ENCODE data around the gene PCNX4. TPM values are rescaled to one million over a fixed set of nuclear protein-coding genes. Genes with fewer than 3 reads are reported as not detected.

The PCNX4 gene
- polyA plus RNA-seq, 1 experiment = 67.2 TPM

DNA sequence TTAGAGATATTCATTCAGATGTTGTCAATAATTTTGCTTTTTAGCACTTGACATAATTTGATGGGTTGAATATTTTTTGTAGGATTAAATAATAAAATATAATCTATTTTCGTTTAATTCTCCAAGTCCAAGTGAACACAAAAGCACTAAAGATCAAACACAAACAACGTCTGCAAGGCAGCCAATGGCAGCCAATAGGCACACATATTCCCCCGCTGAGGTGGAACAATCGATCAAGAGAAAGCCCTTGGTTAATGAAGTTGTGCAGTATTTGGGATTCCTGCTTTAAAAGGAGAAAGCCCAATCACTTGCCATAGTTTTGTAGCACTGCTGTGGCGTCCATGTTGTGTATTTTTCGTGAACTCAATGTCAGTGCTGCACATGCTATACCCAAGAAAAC lies 72.0 kb downstream of the PCNX4 start:
- no peaks in the 10 kb centered on the region for H3K27me3 ChIP-seq (ENCODE audit: control insufficient read depth, insufficient read depth, low read length)
- peak overlapping the region; percentile 89 for H3K4me3 ChIP-seq (ENCODE audit: low read depth, low read length)
- POLR2A ChIA-PET = no interaction called here
- no peak for TF ChIP-seq CTCF (IDR thresholded peaks at IDR 0.05; ENCODE audit: low read depth, low read length)
- no peak overlapping the region for H3K27ac ChIP-seq (ENCODE audit: low read depth, low read length)
- DNase-seq (ENCODE audit: low read depth, low spot score) = no peak
- CTCF ChIA-PET = interaction anchor here (0.6 to 2.4 kb wide), 3 partner anchors 18 to 99 kb away, joined by 3 to 8 read pairs (median 4); no protein-coding TSS in a partner anchor
- no peaks in the 10 kb centered on the region for H3K9me3 ChIP-seq (ENCODE audit: control insufficient read depth, insufficient read depth, low read length)

GRCh38 chr14:60164404-60164711 lies 72.6 kb downstream of the PCNX4 start:
- ChIA-PET CTCF (interaction anchor here (0.8 to 2.7 kb wide), 3 partner anchors 20 to 198 kb away, joined by 3 to 15 read pairs (median 8); no protein-coding TSS in a partner anchor), POLR2A (no interaction called here)
- Histone ChIP-seq H3K4me3 (ENCODE audit: low read depth, low read length) (peak overlapping the region; percentile 89), H3K27me3 (ENCODE audit: control insufficient read depth, insufficient read depth, low read length) (no peaks in the 10 kb centered on the region), H3K9me3 (ENCODE audit: control insufficient read depth, insufficient read depth, low read length) (no peaks in the 10 kb centered on the region), H3K27ac (ENCODE audit: low read depth, low read length) (no peak overlapping the region)
- no peak for DNase-seq (ENCODE audit: low read depth, low spot score)
- no peak for TF ChIP-seq CTCF (IDR thresholded peaks at IDR 0.05; ENCODE audit: low read depth, low read length)

DNA sequence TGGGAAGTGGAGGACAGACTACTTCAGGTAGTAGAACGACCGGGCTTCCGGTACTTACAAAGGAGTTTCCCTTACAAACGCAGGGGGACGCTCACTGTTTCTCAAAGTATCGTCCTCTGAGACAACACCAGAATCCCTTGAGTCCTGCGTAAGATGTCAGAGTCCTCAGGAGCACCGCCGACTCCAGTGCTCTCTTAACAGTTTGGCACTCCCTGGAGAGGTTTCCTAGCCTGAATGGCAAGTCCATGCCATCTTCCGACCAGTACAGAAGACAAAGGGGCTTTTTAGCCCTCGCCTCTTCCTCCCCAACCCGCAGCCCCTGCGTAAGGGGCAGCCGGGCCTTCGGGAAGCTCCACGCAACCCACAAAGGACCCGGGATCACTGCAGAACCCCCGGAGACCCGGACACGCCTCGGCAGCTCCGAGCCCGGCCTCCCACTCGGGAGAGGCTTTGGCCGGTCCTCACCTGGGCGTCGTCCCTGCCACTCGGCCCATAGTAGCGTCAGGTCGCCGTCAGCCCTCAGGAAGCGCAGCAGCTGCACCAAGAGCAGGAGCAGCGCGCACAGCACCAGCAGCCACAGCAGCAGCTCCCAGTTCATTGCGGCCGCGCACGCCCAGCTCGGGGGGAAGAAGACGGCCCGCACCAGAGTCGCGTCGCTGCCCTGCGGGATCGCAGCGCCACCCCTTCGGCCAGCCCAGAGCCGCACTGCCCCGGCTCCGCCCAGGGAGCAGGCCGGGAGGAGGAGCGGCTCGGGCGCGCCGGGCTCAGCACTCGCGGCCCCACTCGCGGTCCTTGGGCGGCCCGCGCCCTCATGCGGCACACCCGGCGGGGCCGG lies 73.2 kb downstream of the PCNX4 start, which contains the start of gene DHRS7:
Gene DHRS7, minus strand, starts transcription at position 687 of the 835 bp plus-strand sequence. Its CDS starts 89 bp downstream, at position 598.
- H3K27ac ChIP-seq (ENCODE audit: low read depth, low read length) = peak within 1 kb of the TSS; percentile 88
- peak; percentile 12; the same call in 1 of the 2 replicates for TF ChIP-seq CTCF (IDR thresholded peaks at IDR 0.05; ENCODE audit: low read depth, low read length)
- no peaks in the 10 kb centered on the region for H3K9me3 ChIP-seq (ENCODE audit: control insufficient read depth, insufficient read depth, low read length)
- no peaks in the 10 kb centered on the region for H3K27me3 ChIP-seq (ENCODE audit: control insufficient read depth, insufficient read depth, low read length)
- DNase-seq (ENCODE audit: low read depth, low spot score) = peak; percentile 24
- CTCF ChIA-PET = interaction anchor here (0.6 to 2.7 kb wide), 11 partner anchors 9 to 201 kb away, joined by 3 to 15 read pairs (median 5); no protein-coding TSS in a partner anchor
- peak within 1 kb of the TSS; percentile 89 for H3K4me3 ChIP-seq (ENCODE audit: low read depth, low read length)
- POLR2A ChIA-PET = interaction anchor here (1.3 to 1.4 kb wide), 2 partner anchors 73 to 84 kb away, joined by 3 to 8 read pairs; partner anchors contain the start of genes PCNX4 and PPM1A

DNA sequence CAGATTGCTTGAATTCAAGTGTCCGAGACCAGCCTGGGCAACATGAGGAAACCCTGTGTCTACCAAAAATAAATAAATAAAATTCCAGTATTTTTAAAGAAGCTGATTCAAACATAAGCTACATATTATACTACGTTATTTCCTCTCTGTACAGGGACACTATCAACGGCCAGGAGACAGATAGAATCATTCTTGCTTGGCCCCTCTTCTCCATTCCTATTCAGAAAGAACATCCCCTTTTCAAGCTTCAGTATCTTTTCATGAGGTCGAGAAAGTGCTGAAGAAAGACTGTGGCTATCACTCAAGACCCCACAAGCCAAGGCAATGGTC lies 73.8 kb downstream of the PCNX4 start:
- Histone ChIP-seq H3K27ac (ENCODE audit: low read depth, low read length) (no peak overlapping the region), H3K4me3 (ENCODE audit: low read depth, low read length) (peak overlapping the region; percentile 89), H3K27me3 (ENCODE audit: control insufficient read depth, insufficient read depth, low read length) (no peaks in the 10 kb centered on the region), H3K9me3 (ENCODE audit: control insufficient read depth, insufficient read depth, low read length) (no peaks in the 10 kb centered on the region)
- DNase-seq (ENCODE audit: low read depth, low spot score) = no peak
- no peak for TF ChIP-seq CTCF (IDR thresholded peaks at IDR 0.05; ENCODE audit: low read depth, low read length)
- ChIA-PET CTCF (interaction anchor here (0.6 to 2.7 kb wide), 10 partner anchors 9 to 201 kb away, joined by 3 to 15 read pairs (median 6); no protein-coding TSS in a partner anchor), POLR2A (interaction anchor here (1.3 to 1.4 kb wide), 2 partner anchors 73 to 83 kb away, joined by 3 to 8 read pairs; partner anchors contain the start of genes PCNX4 and PPM1A)

DNA sequence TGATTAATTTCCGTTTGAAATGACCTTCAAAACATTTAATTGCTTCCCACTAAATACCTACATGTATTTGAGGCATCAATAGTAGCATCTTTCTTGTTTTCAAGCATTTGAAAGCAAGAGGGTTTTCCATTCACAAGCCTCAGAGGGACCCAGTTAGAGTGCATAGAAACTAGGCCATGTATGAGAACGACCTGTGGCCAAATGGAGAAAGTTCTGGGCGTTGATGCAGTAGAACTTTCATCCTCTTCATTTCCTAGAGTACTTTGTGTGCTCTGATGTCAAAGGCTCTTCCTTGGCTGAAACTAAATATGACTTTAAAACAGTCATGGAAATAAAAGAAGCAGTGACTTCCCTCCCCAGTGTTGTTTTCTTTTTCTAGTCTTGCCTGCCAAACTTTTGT lies 74.4 kb downstream of the PCNX4 start:
- H3K27ac ChIP-seq (ENCODE audit: low read depth, low read length) = no peak overlapping the region
- TF ChIP-seq CTCF (IDR thresholded peaks at IDR 0.05; ENCODE audit: low read depth, low read length) = no peak
- H3K9me3 ChIP-seq (ENCODE audit: control insufficient read depth, insufficient read depth, low read length) = no peaks in the 10 kb centered on the region
- ChIA-PET POLR2A (interaction anchor here (0.6 to 1.4 kb wide), 2 partner anchors 77 to 83 kb away, joined by 3 read pairs; partner anchors contain the start of gene PPM1A), CTCF (interaction anchor here (0.6 to 2.7 kb wide), 10 partner anchors 9 to 202 kb away, joined by 3 to 15 read pairs (median 6); no protein-coding TSS in a partner anchor)
- no peaks in the 10 kb centered on the region for H3K27me3 ChIP-seq (ENCODE audit: control insufficient read depth, insufficient read depth, low read length)
- DNase-seq (ENCODE audit: low read depth, low spot score) = no peak
- H3K4me3 ChIP-seq (ENCODE audit: low read depth, low read length) = no peak overlapping the region

Data from AG04450 (cell line).